Ascending aorta (tissue), 2 donors: ENCODE results near the gene TMEM54. TPM values are rescaled to one million over a fixed set of nuclear protein-coding genes. Genes with fewer than 3 reads are reported as not detected.

Source experiments
- DNase-seq, 2 donors: peaks; one replicate each; pipeline ENCODE4 v3.0.0-alpha.2; 2019; ENCODE audit warnings: low spot score in 2 of 2
- H3K27ac ChIP-seq, 2 donors: fragments of 200-600 bp; sonication (generic); one replicate each; pipeline ENCODE4 v1.5.1; 2016 to 2017; ENCODE audit warnings: mild to moderate bottlenecking in 1 of 2
- H3K27me3 ChIP-seq: fragments of 200-600 bp; sonication (generic); one replicate; pipeline ENCODE4 v1.5.1; 2017
- H3K36me3 ChIP-seq, 2 donors: fragments of 200-600 bp; sonication (generic); one replicate each; pipeline ENCODE4 v1.5.1; 2016
- H3K4me1 ChIP-seq, 2 donors: fragments of 200-600 bp; sonication (generic); one replicate each; pipeline ENCODE4 v1.5.1; 2016 to 2017; ENCODE audit warnings: mild to moderate bottlenecking in 1 of 2
- H3K4me3 ChIP-seq, 2 donors: fragments of 200-600 bp; sonication (generic); one replicate each; pipeline ENCODE4 v1.5.1; 2016 to 2017; ENCODE audit warnings: mild to moderate bottlenecking in 1 of 2
- H3K9me3 ChIP-seq, 2 donors: fragments of 200-600 bp; sonication (generic); one replicate each; pipeline ENCODE4 v1.5.1; 2016
- intact Hi-C: fragments of 100-400 bp; cut with DNase I; formaldehyde crosslinking; loops from one replicate; pipeline ENCODE4 v1.15.1; 2023
- total RNA-seq: library from RNA; depleted of rRNA; stranded (reverse); fragments of >200 nt; gene quantifications from one replicate; pipeline ENCODE4 v1.1.0, GENCODE V29; 2016
- TF ChIP-seq, protein P1 (sequence below), 3 experiments: fragments of 200-600 bp in 2 of 3; fragments of 450-650 bp in 1 of 3; sonication (generic) in 2 of 3; IDR thresholded peaks; one replicate each; pipeline ENCODE4 v1.5.1; 2016 to 2019; ENCODE audit warnings: antibody characterized with exemption in 3 of 3, mild to moderate bottlenecking in 1 of 3, moderate library complexity in 1 of 3

Gene TMEM54
- total RNA-seq, 1 donor from 2014 or later, result 60.9 TPM

- Histone ChIP-seq H3K27me3 (no peaks in the 10 kb centered on the region), H3K27ac (no peak overlapping the region), H3K9me3 (no peaks in the 10 kb centered on the region), H3K36me3 (no peaks in the 10 kb centered on the region), H3K4me3 (no peak overlapping the region), H3K4me1 (peaks cover 5 to 8% of the 10 kb centered on the region in 2 donors)
- intact Hi-C loops, result no loop called here
- TF ChIP-seq, protein P1, sequence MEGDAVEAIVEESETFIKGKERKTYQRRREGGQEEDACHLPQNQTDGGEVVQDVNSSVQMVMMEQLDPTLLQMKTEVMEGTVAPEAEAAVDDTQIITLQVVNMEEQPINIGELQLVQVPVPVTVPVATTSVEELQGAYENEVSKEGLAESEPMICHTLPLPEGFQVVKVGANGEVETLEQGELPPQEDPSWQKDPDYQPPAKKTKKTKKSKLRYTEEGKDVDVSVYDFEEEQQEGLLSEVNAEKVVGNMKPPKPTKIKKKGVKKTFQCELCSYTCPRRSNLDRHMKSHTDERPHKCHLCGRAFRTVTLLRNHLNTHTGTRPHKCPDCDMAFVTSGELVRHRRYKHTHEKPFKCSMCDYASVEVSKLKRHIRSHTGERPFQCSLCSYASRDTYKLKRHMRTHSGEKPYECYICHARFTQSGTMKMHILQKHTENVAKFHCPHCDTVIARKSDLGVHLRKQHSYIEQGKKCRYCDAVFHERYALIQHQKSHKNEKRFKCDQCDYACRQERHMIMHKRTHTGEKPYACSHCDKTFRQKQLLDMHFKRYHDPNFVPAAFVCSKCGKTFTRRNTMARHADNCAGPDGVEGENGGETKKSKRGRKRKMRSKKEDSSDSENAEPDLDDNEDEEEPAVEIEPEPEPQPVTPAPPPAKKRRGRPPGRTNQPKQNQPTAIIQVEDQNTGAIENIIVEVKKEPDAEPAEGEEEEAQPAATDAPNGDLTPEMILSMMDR (IDR thresholded peaks at IDR 0.05), result no peak
- DNase-seq, result no peak
Observed at GRCh38 chr1:32886828-32887414, 14.3 kb downstream of the TMEM54 start.

GRCh38 chr1:32886004-32886827 is 15.0 kb downstream of the TMEM54 start, which contains the start of gene HPCA:
TSS of gene HPCA (plus strand) at chr1:32886491. CDS start at chr1:32888899, 2,408 bp downstream.
- H3K27me3 ChIP-seq, result no peaks in the 10 kb centered on the region
- intact Hi-C loops, result no loop called here
- DNase-seq, result no peak

GRCh38 chr1:32885676-32886003 is 15.5 kb downstream of the TMEM54 start:
- no peak overlapping the region for H3K4me3 ChIP-seq
- TF ChIP-seq, protein P1 (IDR thresholded peaks at IDR 0.05), result no peak
- intact Hi-C loops, result no loop called here
- peaks cover 10 to 13% of the 10 kb centered on the region in 2 donors for H3K4me1 ChIP-seq
- no peaks in the 10 kb centered on the region for H3K36me3 ChIP-seq
- no peaks in the 10 kb centered on the region for H3K9me3 ChIP-seq
- H3K27ac ChIP-seq, result no peak overlapping the region
- no peaks in the 10 kb centered on the region for H3K27me3 ChIP-seq
- DNase-seq, result no peak

More at GRCh38 chr1:32886004-32886827, 15.0 kb downstream of the TMEM54 start, which contains the start of gene HPCA:
- H3K4me3 ChIP-seq, result peak within 1 kb of the TSS in 1 of 2 donors; percentile 36
- TF ChIP-seq, protein P1 (IDR thresholded peaks at IDR 0.05), result peak in 2 of 3 experiments; percentile 48 to 52
- H3K27ac ChIP-seq, result no peak within 1 kb of the TSS
- no peaks in the 10 kb centered on the region for H3K36me3 ChIP-seq
- no peaks in the 10 kb centered on the region for H3K9me3 ChIP-seq
- peaks cover 10 to 12% of the 10 kb centered on the region in 2 donors for H3K4me1 ChIP-seq

GRCh38 chr1:32884726-32885125 is 16.5 kb downstream of the TMEM54 start:
- Histone ChIP-seq H3K36me3 (no peaks in the 10 kb centered on the region), H3K27ac (no peak overlapping the region), H3K4me3 (no peak overlapping the region), H3K4me1 (peaks cover 10 to 13% of the 10 kb centered on the region in 2 donors), H3K9me3 (no peaks in the 10 kb centered on the region), H3K27me3 (no peaks in the 10 kb centered on the region)
- no peak for DNase-seq
- intact Hi-C loops, result loop anchor here (5.0 kb wide), 1 partner anchor 198 kb away; the partner anchor contains the start of gene AZIN2
- TF ChIP-seq, protein P1 (IDR thresholded peaks at IDR 0.05), result no peak

- no peak for DNase-seq
- H3K4me1 ChIP-seq, result peaks cover 10 to 13% of the 10 kb centered on the region in 2 donors
- H3K36me3 ChIP-seq, result no peaks in the 10 kb centered on the region
- no peak overlapping the region for H3K27ac ChIP-seq
- TF ChIP-seq, protein P1 (IDR thresholded peaks at IDR 0.05), result no peak
- H3K9me3 ChIP-seq, result no peaks in the 10 kb centered on the region
- intact Hi-C loops, result loop anchor here (5.0 kb wide), 1 partner anchor 198 kb away; the partner anchor contains the start of gene AZIN2
- no peaks in the 10 kb centered on the region for H3K27me3 ChIP-seq
- no peak overlapping the region for H3K4me3 ChIP-seq
Observed at GRCh38 chr1:32884032-32884372, 17.2 kb downstream of the TMEM54 start.
